GM12878 (cell line): ENCODE data around the gene ZNF30.

Experiments
- ASH2L ChIP-seq: fragments of 300-600, 200-600 bp; sonication (generic); IDR thresholded peaks from 2 replicates; pipeline ENCODE4 v1.6.1; 2017; ENCODE audit warnings: low read depth, mild to moderate bottlenecking, borderline replicate concordance
- BHLHE40 ChIP-seq, 2 experiments: fragments of 450-650 bp in 1 of 2; IDR thresholded peaks; 2 replicates each; pipeline ENCODE4 v1.6.1; 2011 to 2017; ENCODE audit warnings: low read depth in 2 of 2, borderline replicate concordance in 1 of 2, improper control_type of control experiment in 1 of 2, low read length in 1 of 2, mild to moderate bottlenecking in 1 of 2
- DPF2 ChIP-seq: fragments of 450-650 bp; IDR thresholded peaks from 2 replicates; pipeline ENCODE4 v1.6.1; 2017; ENCODE audit warnings: mild to moderate bottlenecking
- EP300 ChIP-seq, 2 experiments: fragments of 150-350 bp in 1 of 2; IDR thresholded peaks; 2 replicates each; pipeline ENCODE4 v1.6.1; 2011 to 2012; ENCODE audit warnings: low read depth in 2 of 2, low read length in 2 of 2, borderline replicate concordance in 1 of 2, improper control_type of control experiment in 1 of 2, inconsistent platforms in 1 of 2; ENCODE audit not compliant: control insufficient read depth in 1 of 2
- EZH2 ChIP-seq: IDR thresholded peaks from 2 replicates; pipeline ENCODE4 v1.6.1; 2012; ENCODE audit warnings: low read depth, mild to moderate bottlenecking, control low read depth, inconsistent platforms, low read length, borderline replicate concordance; ENCODE audit not compliant: control insufficient read depth
- MXI1 ChIP-seq: fragments of 150-350 bp; IDR thresholded peaks from 2 replicates; pipeline ENCODE4 v1.6.1; 2011; ENCODE audit warnings: low read depth, mild to moderate bottlenecking, inconsistent platforms, low read length, improper control_type of control experiment
- SMC3 ChIP-seq: IDR thresholded peaks from 2 replicates; pipeline ENCODE4 v1.6.1; 2011; ENCODE audit warnings: low read length, improper control_type of control experiment, borderline replicate concordance
- TCF12 ChIP-seq: IDR thresholded peaks from 2 replicates; pipeline ENCODE4 v1.6.1; 2011; ENCODE audit warnings: low read depth, mild to moderate bottlenecking, low read length
- YBX1 ChIP-seq: fragments of 450-650 bp; IDR thresholded peaks from 2 replicates; pipeline ENCODE4 v1.6.1; 2016; ENCODE audit warnings: antibody characterized with exemption
- YY1 ChIP-seq: IDR thresholded peaks from 2 replicates; pipeline ENCODE4 v1.6.1; 2011; ENCODE audit warnings: low read depth, mild to moderate bottlenecking, low read length
- TF ChIP-seq, protein P1 (sequence below), 3 experiments: IDR thresholded peaks in 2 of 3; conservative IDR thresholded peaks in 1 of 3; 2 replicates each; pipeline ENCODE4 v1.5.1; 2011; ENCODE audit warnings: low read depth in 3 of 3, low read length in 3 of 3, mild to moderate bottlenecking in 3 of 3, control low read depth in 2 of 3, moderate library complexity in 2 of 3, inconsistent platforms in 1 of 3, mixed read lengths in 1 of 3; ENCODE audit not compliant: control insufficient read depth in 2 of 3, insufficient read depth in 1 of 3; ENCODE audit errors: extremely low read depth in 1 of 3

DNA sequence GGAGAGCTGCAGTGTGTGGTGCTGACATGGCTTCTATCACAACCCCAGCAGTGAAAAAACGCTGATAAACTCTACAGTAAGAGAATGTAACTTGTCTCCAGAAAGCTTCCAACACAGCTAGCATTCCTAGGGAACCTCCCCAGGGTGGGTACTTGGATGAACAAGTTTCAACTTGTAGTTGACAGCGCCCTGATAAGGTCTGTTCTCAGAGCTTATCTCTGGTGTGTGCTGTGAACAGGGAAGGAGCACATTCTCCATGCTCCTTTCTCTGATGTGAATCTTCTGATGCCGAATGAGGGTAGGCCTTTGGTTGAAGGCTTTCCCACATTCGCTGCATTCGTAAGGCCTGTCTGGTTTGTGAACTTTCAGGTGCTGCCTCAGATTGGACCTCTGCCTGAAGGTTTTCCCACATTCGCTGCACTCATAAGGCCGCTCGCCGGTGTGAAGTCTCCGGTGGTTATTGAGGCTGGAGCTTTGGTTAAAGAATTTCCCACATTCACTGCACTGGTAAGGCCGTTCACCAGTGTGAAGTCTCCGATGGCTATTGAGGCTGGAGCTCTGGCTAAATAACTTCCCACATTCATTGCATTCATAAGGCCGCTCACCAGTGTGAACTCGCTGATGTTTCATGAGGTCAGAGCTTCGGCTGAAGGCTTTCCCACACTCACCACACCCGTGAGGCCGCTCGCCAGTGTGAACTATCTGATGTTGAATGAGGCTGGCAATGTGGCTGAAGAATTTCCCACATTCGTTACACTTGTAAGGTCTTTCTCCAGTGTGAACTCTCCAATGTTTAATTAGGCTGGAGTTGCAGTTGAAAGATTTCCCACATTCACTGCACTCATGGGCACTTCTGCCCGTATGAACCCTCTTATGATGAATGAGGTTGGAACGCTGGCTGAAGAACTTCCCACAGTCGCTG lies 31.4 kb downstream of the ZNF30 start:
- TF ChIP-seq TCF12 (no peak), BHLHE40 (IDR thresholded peaks at IDR 0.05; ENCODE audit: borderline replicate concordance in 1 of 2, low read depth in 2 of 2, low read length in 1 of 2) (no peak), EZH2 (no peak), YBX1 (no peak), YY1 (no peak), EP300 (IDR thresholded peaks at IDR 0.05; ENCODE audit: borderline replicate concordance in 1 of 2, control insufficient read depth in 1 of 2, low read depth in 2 of 2, low read length in 2 of 2) (no peak), MXI1 (no peak), SMC3 (no peak), ASH2L (no peak), DPF2 (no peak)
- TF ChIP-seq, protein P1, sequence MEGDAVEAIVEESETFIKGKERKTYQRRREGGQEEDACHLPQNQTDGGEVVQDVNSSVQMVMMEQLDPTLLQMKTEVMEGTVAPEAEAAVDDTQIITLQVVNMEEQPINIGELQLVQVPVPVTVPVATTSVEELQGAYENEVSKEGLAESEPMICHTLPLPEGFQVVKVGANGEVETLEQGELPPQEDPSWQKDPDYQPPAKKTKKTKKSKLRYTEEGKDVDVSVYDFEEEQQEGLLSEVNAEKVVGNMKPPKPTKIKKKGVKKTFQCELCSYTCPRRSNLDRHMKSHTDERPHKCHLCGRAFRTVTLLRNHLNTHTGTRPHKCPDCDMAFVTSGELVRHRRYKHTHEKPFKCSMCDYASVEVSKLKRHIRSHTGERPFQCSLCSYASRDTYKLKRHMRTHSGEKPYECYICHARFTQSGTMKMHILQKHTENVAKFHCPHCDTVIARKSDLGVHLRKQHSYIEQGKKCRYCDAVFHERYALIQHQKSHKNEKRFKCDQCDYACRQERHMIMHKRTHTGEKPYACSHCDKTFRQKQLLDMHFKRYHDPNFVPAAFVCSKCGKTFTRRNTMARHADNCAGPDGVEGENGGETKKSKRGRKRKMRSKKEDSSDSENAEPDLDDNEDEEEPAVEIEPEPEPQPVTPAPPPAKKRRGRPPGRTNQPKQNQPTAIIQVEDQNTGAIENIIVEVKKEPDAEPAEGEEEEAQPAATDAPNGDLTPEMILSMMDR (IDR thresholded peaks at IDR 0.05 in 2 of 3, conservative IDR thresholded peaks at IDR 0.05 in 1 of 3; ENCODE audit: control insufficient read depth in 2 of 3, extremely low read depth in 1 of 3, insufficient read depth in 1 of 3, low read depth in 3 of 3, low read length in 3 of 3), result no peak
